T-helper 17 cell (primary cell): ENCODE measurements around the gene SBF2. TPM values are rescaled to one million over a fixed set of nuclear protein-coding genes. Genes with fewer than 3 reads are reported as not detected.
"Not testable (repeated sequence)": the region's sequence is repeated elsewhere in the genome, so short reads cannot be mapped to it uniquely, and the experiment has no call there.

Experiments used
- ATAC-seq: fragments of 150-1000 bp; cut with Tn5 transposase; 2 replicates; pipeline ENCODE4 v1.10.0; 2021; ENCODE audit warnings: mild to moderate bottlenecking, moderate library complexity
- DNase-seq, 3 donors: peaks; one replicate each; pipeline versions ENCODE4 v3.0.0 to v3.0.0-alpha.2; 2020 to 2021
- H3K9me3 ChIP-seq: one replicate; pipeline ENCODE4 v1.7.0; 2013; ENCODE audit warnings: low read length, mild to moderate bottlenecking; ENCODE audit not compliant: control insufficient read depth, poor library complexity, severe bottlenecking
- H3K27ac Mint-ChIP-seq: one replicate; pipeline ENCODE4 v1.8.0; 2022; ENCODE audit warnings: mild to moderate bottlenecking, moderate library complexity, mixed read lengths
- H3K27me3 Mint-ChIP-seq: one replicate; pipeline ENCODE4 v1.8.0; 2022; ENCODE audit warnings: mixed read lengths
- H3K36me3 Mint-ChIP-seq: one replicate; pipeline ENCODE4 v1.8.0; 2022; ENCODE audit warnings: low read depth, mixed read lengths
- H3K4me1 Mint-ChIP-seq: one replicate; pipeline ENCODE4 v1.8.0; 2022; ENCODE audit warnings: mild to moderate bottlenecking, mixed read lengths
- H3K4me3 Mint-ChIP-seq: one replicate; pipeline ENCODE4 v1.8.0; 2022; ENCODE audit warnings: mild to moderate bottlenecking, moderate library complexity, mixed read lengths
- total RNA-seq, 4 donors: library from RNA in 2 of 4; stranded (reverse) in 2 of 4; gene quantifications; one replicate each; pipeline ENCODE4 v1.2.3 and lab custom pipeline; 2022 to 2026

SBF2 gene
- total RNA-seq, 2 donors from 2014 or later: 15.5 to 23.1 TPM

- Mint-ChIP-seq H3K4me1 (no peaks in the 10 kb centered on the region), H3K36me3 (peaks cover 5% of the 10 kb centered on the region), H3K27ac (no peak overlapping the region), H3K27me3 (no peaks in the 10 kb centered on the region), H3K4me3 (no peak overlapping the region)
- ATAC-seq (no peak), DNase-seq (no peak)
- H3K9me3 ChIP-seq: no peaks in the 10 kb centered on the region
These were observed 388.5 kb downstream of the SBF2 start for GRCh38 chr11:9905501-9905951.

- H3K27me3 Mint-ChIP-seq: no peaks in the 10 kb centered on the region
- DNase-seq (no peak), ATAC-seq (no peak)
- H3K36me3 Mint-ChIP-seq: peaks cover 8% of the 10 kb centered on the region
- no peak overlapping the region for H3K4me3 Mint-ChIP-seq
- H3K4me1 Mint-ChIP-seq: peaks cover 3% of the 10 kb centered on the region
- no peak overlapping the region for H3K27ac Mint-ChIP-seq
- no peaks in the 10 kb centered on the region for H3K9me3 ChIP-seq
These were observed 390.4 kb downstream of the SBF2 start for GRCh38 chr11:9903579-9903978.

GRCh38 chr11:9901943-9902342, 392.1 kb downstream of the SBF2 start:
- H3K9me3 ChIP-seq: no peaks in the 10 kb centered on the region
- no peak for ATAC-seq
- no peak overlapping the region for H3K4me3 Mint-ChIP-seq
- DNase-seq: no peak
- H3K36me3 Mint-ChIP-seq: peaks cover 6% of the 10 kb centered on the region
- peaks cover 3% of the 10 kb centered on the region for H3K4me1 Mint-ChIP-seq
- H3K27ac Mint-ChIP-seq: no peak overlapping the region
- H3K27me3 Mint-ChIP-seq: no peaks in the 10 kb centered on the region

GRCh38 chr11:9900253-9900652, 393.8 kb downstream of the SBF2 start:
- not testable (repeated sequence) for H3K36me3 Mint-ChIP-seq, ATAC-seq, H3K27me3 Mint-ChIP-seq, H3K4me1 Mint-ChIP-seq, H3K27ac Mint-ChIP-seq, DNase-seq, H3K4me3 Mint-ChIP-seq, H3K9me3 ChIP-seq

- Mint-ChIP-seq H3K4me3 (no peak overlapping the region), H3K27ac (no peak overlapping the region), H3K4me1 (peaks cover 3% of the 10 kb centered on the region), H3K36me3 (peaks cover 6% of the 10 kb centered on the region), H3K27me3 (no peaks in the 10 kb centered on the region)
- DNase-seq (no peak), ATAC-seq (no peak)
- peaks cover 2% of the 10 kb centered on the region for H3K9me3 ChIP-seq
These were observed 394.3 kb downstream of the SBF2 start for GRCh38 chr11:9899676-9900075.

- DNase-seq (no peak), ATAC-seq (no peak)
- no peaks in the 10 kb centered on the region for H3K27me3 Mint-ChIP-seq
- H3K36me3 Mint-ChIP-seq: peaks cover 2% of the 10 kb centered on the region
- H3K27ac Mint-ChIP-seq: no peak overlapping the region
- H3K9me3 ChIP-seq: peaks cover 2% of the 10 kb centered on the region
- H3K4me1 Mint-ChIP-seq: peaks cover 3% of the 10 kb centered on the region
- no peak overlapping the region for H3K4me3 Mint-ChIP-seq
These were observed 397.1 kb downstream of the SBF2 start for GRCh38 chr11:9896902-9897301.

- no peak overlapping the region for H3K27ac Mint-ChIP-seq
- no peaks in the 10 kb centered on the region for H3K27me3 Mint-ChIP-seq
- H3K36me3 Mint-ChIP-seq: no peaks in the 10 kb centered on the region
- H3K9me3 ChIP-seq: peaks cover 2% of the 10 kb centered on the region
- ATAC-seq: no peak
- no peaks in the 10 kb centered on the region for H3K4me1 Mint-ChIP-seq
- no peak for DNase-seq
- H3K4me3 Mint-ChIP-seq: no peak overlapping the region
These were observed 399.0 kb downstream of the SBF2 start for GRCh38 chr11:9895006-9895405.

GRCh38 chr11:9893474-9893873, 400.5 kb downstream of the SBF2 start:
- no peaks in the 10 kb centered on the region for H3K4me1 Mint-ChIP-seq

GRCh38 chr11:9888938-9889337, 405.1 kb downstream of the SBF2 start:
- H3K9me3 ChIP-seq: no peaks in the 10 kb centered on the region
- ATAC-seq: no peak
- no peak overlapping the region for H3K27ac Mint-ChIP-seq
- peaks cover 2% of the 10 kb centered on the region for H3K4me1 Mint-ChIP-seq
- no peaks in the 10 kb centered on the region for H3K27me3 Mint-ChIP-seq
- no peak overlapping the region for H3K4me3 Mint-ChIP-seq
- peaks cover 2% of the 10 kb centered on the region for H3K36me3 Mint-ChIP-seq
- DNase-seq: no peak

More at GRCh38 chr11:9893474-9893873, 400.5 kb downstream of the SBF2 start:
- Mint-ChIP-seq H3K4me3 (no peak overlapping the region), H3K27ac (no peak overlapping the region), H3K27me3 (no peaks in the 10 kb centered on the region), H3K36me3 (no peaks in the 10 kb centered on the region)
- no peak for DNase-seq
- H3K9me3 ChIP-seq: peaks cover 2% of the 10 kb centered on the region
- ATAC-seq: no peak

- H3K9me3 ChIP-seq: no peaks in the 10 kb centered on the region
- ATAC-seq: no peak
- DNase-seq: no peak
- H3K27me3 Mint-ChIP-seq: no peaks in the 10 kb centered on the region
- peaks cover 2% of the 10 kb centered on the region for H3K4me1 Mint-ChIP-seq
- no peak overlapping the region for H3K27ac Mint-ChIP-seq
- no peak overlapping the region for H3K4me3 Mint-ChIP-seq
- peaks cover 2% of the 10 kb centered on the region for H3K36me3 Mint-ChIP-seq
These were observed 406.5 kb downstream of the SBF2 start for GRCh38 chr11:9887472-9887871.

GRCh38 chr11:9886595-9886994, 407.4 kb downstream of the SBF2 start:
- Mint-ChIP-seq H3K4me1 (peaks cover 2% of the 10 kb centered on the region), H3K27me3 (no peaks in the 10 kb centered on the region), H3K4me3 (no peak overlapping the region), H3K36me3 (peaks cover 2% of the 10 kb centered on the region), H3K27ac (no peak overlapping the region)
- DNase-seq (no peak), ATAC-seq (no peak)
- H3K9me3 ChIP-seq: no peaks in the 10 kb centered on the region

GRCh38 chr11:9884601-9885000, 409.4 kb downstream of the SBF2 start:
- H3K4me1 Mint-ChIP-seq: peaks cover 2% of the 10 kb centered on the region

GRCh38 chr11:9880657-9881056, 413.4 kb downstream of the SBF2 start:
- Mint-ChIP-seq H3K27ac (no peak overlapping the region), H3K4me3 (no peak overlapping the region)

More at GRCh38 chr11:9884601-9885000, 409.4 kb downstream of the SBF2 start:
- Mint-ChIP-seq H3K36me3 (peaks cover 2% of the 10 kb centered on the region), H3K4me3 (no peak overlapping the region), H3K27me3 (no peaks in the 10 kb centered on the region), H3K27ac (no peak overlapping the region)
- DNase-seq: no peak
- no peak for ATAC-seq
- no peaks in the 10 kb centered on the region for H3K9me3 ChIP-seq

GRCh38 chr11:9878936-9879335, 415.1 kb downstream of the SBF2 start:
- H3K4me3 Mint-ChIP-seq: no peak overlapping the region
- no peaks in the 10 kb centered on the region for H3K4me1 Mint-ChIP-seq
- ATAC-seq (no peak), DNase-seq (no peak)
- no peaks in the 10 kb centered on the region for H3K9me3 ChIP-seq
- H3K27ac Mint-ChIP-seq: no peak overlapping the region
- H3K27me3 Mint-ChIP-seq: no peaks in the 10 kb centered on the region
- H3K36me3 Mint-ChIP-seq: no peaks in the 10 kb centered on the region

More at GRCh38 chr11:9880657-9881056, 413.4 kb downstream of the SBF2 start:
- ATAC-seq: no peak
- no peaks in the 10 kb centered on the region for H3K9me3 ChIP-seq
- H3K4me1 Mint-ChIP-seq: no peaks in the 10 kb centered on the region
- H3K36me3 Mint-ChIP-seq: no peaks in the 10 kb centered on the region
- DNase-seq: no peak
- H3K27me3 Mint-ChIP-seq: no peaks in the 10 kb centered on the region
